NB4 (cell line): ENCODE results near the gene PLXNA2.

ENCODE experiments used
- DNase-seq: peaks from one replicate; pipeline ENCODE4 v3.0.0; 2010; ENCODE audit warnings: low read depth
- H3K4me3 ChIP-seq: one replicate; pipeline ENCODE4 v1.5.1; 2011; ENCODE audit warnings: mild to moderate bottlenecking, low read depth, low read length, moderate library complexity
- CTCF ChIP-seq: IDR thresholded peaks from one replicate; pipeline ENCODE4 v1.5.1; 2012; ENCODE audit warnings: low read depth, low read length
- MAX ChIP-seq: IDR thresholded peaks from 2 replicates; pipeline ENCODE4 v1.6.1; 2011; ENCODE audit warnings: low read depth, low read length
- MYC ChIP-seq: IDR thresholded peaks from 2 replicates; pipeline ENCODE4 v1.6.1; 2011; ENCODE audit warnings: low read depth, low read length
- POLR2A ChIP-seq: IDR thresholded peaks from 2 replicates; pipeline ENCODE4 v1.6.1; 2011; ENCODE audit warnings: mild to moderate bottlenecking; ENCODE audit not compliant: insufficient read length; ENCODE audit errors: extremely low read depth

PLXNA2 gene

GRCh38 chr1:208160259-208160819 lies 83.8 kb downstream of the PLXNA2 start:
- no peak overlapping the region for H3K4me3 ChIP-seq
- TF ChIP-seq MAX (no peak), MYC (no peak), CTCF (no peak), POLR2A (no peak)
- no peak for DNase-seq

GRCh38 chr1:208159555-208160258 lies 84.5 kb downstream of the PLXNA2 start:
- TF ChIP-seq CTCF (no peak), MYC (no peak), MAX (no peak), POLR2A (no peak)
- DNase-seq, result no peak

GRCh38 chr1:208158640-208159554 lies 85.3 kb downstream of the PLXNA2 start:
- no peak for TF ChIP-seq MYC
- no peak for TF ChIP-seq MAX
- TF ChIP-seq POLR2A, result no peak
- TF ChIP-seq CTCF, result no peak
- no peak overlapping the region for H3K4me3 ChIP-seq
- no peak for DNase-seq

More at GRCh38 chr1:208159555-208160258, 84.5 kb downstream of the PLXNA2 start:
- H3K4me3 ChIP-seq, result no peak overlapping the region

GRCh38 chr1:208157769-208158168 lies 86.4 kb downstream of the PLXNA2 start:
- TF ChIP-seq MYC, result no peak
- no peak for TF ChIP-seq POLR2A
- no peak for TF ChIP-seq CTCF
- no peak for TF ChIP-seq MAX
- H3K4me3 ChIP-seq, result no peak overlapping the region
- no peak for DNase-seq

- DNase-seq, result no peak
- TF ChIP-seq MAX, result no peak
- no peak for TF ChIP-seq CTCF
- no peak for TF ChIP-seq POLR2A
- TF ChIP-seq MYC, result no peak
- H3K4me3 ChIP-seq, result no peak overlapping the region
Measured at GRCh38 chr1:208156741-208157140, 87.4 kb downstream of the PLXNA2 start.
